CD4-positive, alpha-beta memory T cell (primary cell): ENCODE data around the gene ARFGEF3. TPM values are rescaled to one million over a fixed set of nuclear protein-coding genes. Genes with fewer than 3 reads are reported as not detected.

ENCODE experiments used
- CTCF ChIA-PET: fragments of 350-600 bp; sonication (Branson Sonifier 250); formaldehyde crosslinking; loops from one replicate; lab custom pipeline; 2021; ENCODE audit warnings: inconsistent platforms; ENCODE audit not compliant: partially characterized antibody; lab: Charles Lee
- POLR2A ChIA-PET: fragments of 350-600 bp; sonication (Branson Sonifier 250); formaldehyde crosslinking; loops from one replicate; lab custom pipeline; 2021; ENCODE audit not compliant: partially characterized antibody; lab: Charles Lee
- DNase-seq, 5 donors: peaks; one replicate each; pipeline versions ENCODE4 v3.0.0 to v3.0.0-alpha.2; 2020 to 2022; ENCODE audit warnings: mixed read lengths in 1 of 5
- H3K27ac ChIP-seq: one replicate; pipeline ENCODE4 v1.7.0; 2013; ENCODE audit warnings: low read depth, low read length
- H3K27me3 ChIP-seq: 2 replicates; pipeline ENCODE4 v1.7.0; 2013; ENCODE audit warnings: mild to moderate bottlenecking, low read length, moderate library complexity; ENCODE audit not compliant: insufficient read depth
- H3K36me3 ChIP-seq: 2 replicates; pipeline ENCODE4 v1.7.0; 2013; ENCODE audit warnings: mild to moderate bottlenecking, low read length, moderate library complexity; ENCODE audit not compliant: insufficient read depth
- H3K4me1 ChIP-seq: 2 replicates; pipeline ENCODE4 v1.7.0; 2013; ENCODE audit warnings: mild to moderate bottlenecking, low read length, moderate library complexity; ENCODE audit not compliant: insufficient read depth
- H3K4me3 ChIP-seq, 2 donors: one replicate each; pipeline ENCODE4 v1.7.0; 2013; ENCODE audit warnings: low read length in 2 of 2, mild to moderate bottlenecking in 1 of 2
- H3K9me3 ChIP-seq, 2 donors: one replicate each; pipeline ENCODE4 v1.7.0; 2013; ENCODE audit warnings: low read length in 2 of 2, control low read depth in 1 of 2; ENCODE audit not compliant: control insufficient read depth in 1 of 2
- H3K27ac Mint-ChIP-seq, 7 donors: one replicate each; pipeline ENCODE4 v1.8.0; 2020 to 2021; ENCODE audit warnings: mixed read lengths in 7 of 7, mild to moderate bottlenecking in 6 of 7, inconsistent platforms in 3 of 7, moderate library complexity in 3 of 7
- H3K27me3 Mint-ChIP-seq, 2 donors: one replicate each; pipeline ENCODE4 v1.8.0; 2020 to 2021; ENCODE audit warnings: mixed read lengths in 2 of 2
- H3K36me3 Mint-ChIP-seq, 2 donors: one replicate each; pipeline ENCODE4 v1.8.0; 2020 to 2021; ENCODE audit warnings: mixed read lengths in 2 of 2, inconsistent platforms in 1 of 2, mild to moderate bottlenecking in 1 of 2
- H3K4me1 Mint-ChIP-seq, 4 donors: one replicate each; pipeline ENCODE4 v1.8.0; 2020 to 2021; ENCODE audit warnings: mixed read lengths in 4 of 4, mild to moderate bottlenecking in 1 of 4
- H3K4me3 Mint-ChIP-seq, 8 donors: one replicate each; pipeline ENCODE4 v1.8.0; 2020 to 2021; ENCODE audit warnings: mixed read lengths in 8 of 8, mild to moderate bottlenecking in 7 of 8, moderate library complexity in 6 of 8, inconsistent platforms in 3 of 8
- H3K9me3 Mint-ChIP-seq, 8 donors: one replicate each; pipeline ENCODE4 v1.8.0; 2020 to 2021; ENCODE audit warnings: mixed read lengths in 8 of 8, mild to moderate bottlenecking in 5 of 8, inconsistent platforms in 3 of 8, moderate library complexity in 1 of 8
- intact Hi-C: fragments of 100-400 bp; cut with micrococcal nuclease; formaldehyde crosslinking; loops from one replicate; pipeline ENCODE4 v1.15.1; 2023
- polyA plus RNA-seq, 2 donors: library from polyadenylated mRNA; unstranded; fragments of 300-500 nt; fragmentation: Illumina TruSeq; gene quantifications; one replicate each; pipeline ENCODE4 v1.2.3, GENCODE V29; 2021
- total RNA-seq, 2 experiments: library from RNA; stranded (reverse); gene quantifications; one replicate each; pipeline ENCODE4 v1.2.3, GENCODE V29; 2021

The ARFGEF3 gene
- total and polyA plus RNA-seq, 4 experiments from 2014 or later, result 0.03 TPM; not detected in 3

DNA sequence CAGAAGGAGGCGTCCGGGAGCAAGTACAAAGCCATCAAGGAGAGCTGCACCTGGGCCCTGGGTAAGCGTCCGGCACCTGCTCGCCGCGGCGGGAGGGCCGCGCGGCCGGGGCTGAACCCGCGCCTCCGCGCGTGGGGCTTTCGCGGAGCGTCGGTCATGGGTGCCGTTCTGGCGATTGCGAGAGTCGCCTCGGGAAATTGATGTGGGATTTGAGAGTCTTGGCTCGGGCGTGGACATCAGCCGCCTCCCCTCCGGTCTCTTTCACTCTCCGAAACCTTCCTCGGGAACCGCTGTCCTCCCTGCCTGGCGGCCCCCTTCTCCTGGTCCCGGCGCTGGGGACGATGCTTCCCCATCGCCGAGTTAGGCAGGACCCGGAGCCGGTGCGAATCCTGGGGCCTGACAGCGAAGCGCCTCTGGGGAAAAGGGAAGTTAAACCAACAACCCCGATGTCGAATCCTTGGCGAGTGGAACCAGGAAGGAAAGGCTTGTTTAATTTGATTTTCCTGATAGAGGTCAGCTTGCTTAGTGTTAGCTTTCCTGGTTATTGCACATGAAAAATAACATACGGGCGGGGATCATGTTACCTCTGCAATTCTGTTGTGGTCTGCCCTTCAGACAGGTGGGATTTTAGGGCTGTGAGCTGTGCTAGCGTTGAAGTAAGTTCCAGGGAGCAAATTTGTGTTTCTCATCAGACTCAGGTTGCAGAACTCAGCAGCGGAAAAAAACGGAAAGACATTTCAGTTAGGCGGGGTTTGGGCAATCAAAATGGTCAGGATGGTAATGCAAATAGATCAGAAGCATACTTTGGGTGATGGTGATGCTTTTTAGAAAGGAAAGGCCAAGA is 594 bp downstream of the ARFGEF3 start:
- H3K27me3 ChIP-seq, result peaks cover 40% of the 10 kb centered on the region
- H3K36me3 Mint-ChIP-seq, result no peaks in the 10 kb centered on the region
- H3K27ac Mint-ChIP-seq, result peak overlapping the region in 1 of 7 donors; percentile 42
- H3K4me1 Mint-ChIP-seq, result peaks cover 8 to 16% (median 13%) of the 10 kb centered on the region in 4 donors
- DNase-seq, result no peak
- peaks cover 54 to 56% of the 10 kb centered on the region in 2 donors for H3K27me3 Mint-ChIP-seq
- peaks cover 16% of the 10 kb centered on the region for H3K4me1 ChIP-seq
- peak overlapping the region; percentile 64 to 82 (median 76) for H3K4me3 Mint-ChIP-seq
- H3K9me3 Mint-ChIP-seq, result peaks cover 0 to 2% (median 0%) of the 10 kb centered on the region in 8 donors
- POLR2A ChIA-PET, result no interaction called here
- no peaks in the 10 kb centered on the region for H3K36me3 ChIP-seq
- no peak overlapping the region for H3K27ac ChIP-seq
- H3K9me3 ChIP-seq, result no peaks in the 10 kb centered on the region
- CTCF ChIA-PET, result interaction anchor here (0.8 to 1.4 kb wide), 2 partner anchors 15 to 347 kb away, joined by 3 read pairs; no protein-coding TSS in a partner anchor
- intact Hi-C loops, result no loop called here
- peak overlapping the region; percentile 32 to 55 for H3K4me3 ChIP-seq

DNA sequence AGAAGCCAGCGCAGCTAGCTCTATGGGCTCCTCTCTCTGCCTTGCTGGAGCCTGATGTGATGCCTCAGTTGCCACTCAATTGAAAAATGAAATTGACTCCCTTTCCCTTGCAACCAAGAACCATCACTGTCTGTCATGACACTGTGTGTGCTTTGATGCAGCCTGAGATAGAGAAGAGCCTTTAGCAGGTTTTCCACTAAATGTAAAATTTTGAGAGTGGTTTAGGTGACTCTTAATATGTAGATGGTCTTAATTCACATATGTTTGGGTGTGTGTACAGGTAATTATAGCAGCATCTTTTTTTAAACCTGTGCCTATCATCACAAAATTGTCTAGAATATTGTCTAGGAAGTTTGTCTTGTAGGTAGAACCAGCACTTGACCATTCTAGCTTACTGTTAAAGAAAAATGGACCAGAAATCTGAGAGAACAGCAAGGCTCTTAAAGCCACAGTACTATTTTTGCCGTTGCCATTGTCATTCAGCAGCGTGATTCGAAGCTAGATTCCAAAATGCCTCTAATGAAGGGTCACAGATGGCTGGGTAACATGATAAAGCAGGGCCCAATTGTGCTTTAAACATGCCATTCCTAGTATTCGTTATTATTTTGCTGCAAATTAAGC is 1.3 kb downstream of the ARFGEF3 start:
- Mint-ChIP-seq H3K27me3 (peaks cover 58 to 61% of the 10 kb centered on the region in 2 donors), H3K9me3 (peaks cover 0 to 2% (median 0%) of the 10 kb centered on the region in 8 donors), H3K4me3 (peak overlapping the region; percentile 64 to 82 (median 76)), H3K27ac (no peak overlapping the region), H3K36me3 (no peaks in the 10 kb centered on the region), H3K4me1 (peaks cover 8 to 16% (median 13%) of the 10 kb centered on the region in 4 donors)
- no peak for DNase-seq
- no peak overlapping the region for H3K27ac ChIP-seq
- peaks cover 16% of the 10 kb centered on the region for H3K4me1 ChIP-seq
- no peaks in the 10 kb centered on the region for H3K36me3 ChIP-seq
- no peak overlapping the region for H3K4me3 ChIP-seq
- intact Hi-C loops, result no loop called here
- H3K9me3 ChIP-seq, result no peaks in the 10 kb centered on the region
- peaks cover 40% of the 10 kb centered on the region for H3K27me3 ChIP-seq
- ChIA-PET POLR2A (no interaction called here), CTCF (no interaction called here)

DNA sequence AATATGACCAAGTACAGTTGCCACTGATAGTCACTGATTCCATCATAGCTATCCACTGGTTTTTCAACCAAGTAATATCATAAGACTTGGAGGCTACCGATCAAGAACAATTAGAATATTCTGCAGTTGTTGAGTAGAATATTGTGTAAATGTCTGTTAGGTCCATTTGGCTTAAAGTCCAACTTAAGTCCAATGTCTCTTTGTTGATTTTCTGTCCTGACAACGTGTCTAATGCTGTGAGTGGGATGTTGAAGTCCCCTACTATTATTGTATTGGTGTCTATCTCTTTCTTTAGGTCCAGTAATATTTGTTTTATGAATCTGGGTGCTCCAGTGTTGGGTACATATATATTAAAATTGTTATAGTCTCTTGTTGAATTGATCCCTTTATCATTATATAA is 13.9 kb downstream of the ARFGEF3 start:
- no peak overlapping the region for H3K27ac Mint-ChIP-seq
- no peaks in the 10 kb centered on the region for H3K4me1 Mint-ChIP-seq
- Histone ChIP-seq H3K36me3 (no peaks in the 10 kb centered on the region), H3K9me3 (peaks cover 0 to 9% of the 10 kb centered on the region in 2 donors), H3K4me3 (no peak overlapping the region), H3K27me3 (no peaks in the 10 kb centered on the region), H3K27ac (no peak overlapping the region), H3K4me1 (no peaks in the 10 kb centered on the region)
- H3K36me3 Mint-ChIP-seq, result peaks cover 2 to 3% of the 10 kb centered on the region in 2 donors
- CTCF ChIA-PET, result interaction anchor here (0.5 kb wide), 1 partner anchor 660 kb away, joined by 3 read pairs; no protein-coding TSS in a partner anchor
- intact Hi-C loops, result no loop called here
- H3K27me3 Mint-ChIP-seq, result peaks cover 12 to 32% of the 10 kb centered on the region in 2 donors
- POLR2A ChIA-PET, result no interaction called here
- H3K4me3 Mint-ChIP-seq, result no peak overlapping the region
- no peak for DNase-seq
- peaks cover 9 to 44% (median 32%) of the 10 kb centered on the region in 8 donors for H3K9me3 Mint-ChIP-seq

DNA sequence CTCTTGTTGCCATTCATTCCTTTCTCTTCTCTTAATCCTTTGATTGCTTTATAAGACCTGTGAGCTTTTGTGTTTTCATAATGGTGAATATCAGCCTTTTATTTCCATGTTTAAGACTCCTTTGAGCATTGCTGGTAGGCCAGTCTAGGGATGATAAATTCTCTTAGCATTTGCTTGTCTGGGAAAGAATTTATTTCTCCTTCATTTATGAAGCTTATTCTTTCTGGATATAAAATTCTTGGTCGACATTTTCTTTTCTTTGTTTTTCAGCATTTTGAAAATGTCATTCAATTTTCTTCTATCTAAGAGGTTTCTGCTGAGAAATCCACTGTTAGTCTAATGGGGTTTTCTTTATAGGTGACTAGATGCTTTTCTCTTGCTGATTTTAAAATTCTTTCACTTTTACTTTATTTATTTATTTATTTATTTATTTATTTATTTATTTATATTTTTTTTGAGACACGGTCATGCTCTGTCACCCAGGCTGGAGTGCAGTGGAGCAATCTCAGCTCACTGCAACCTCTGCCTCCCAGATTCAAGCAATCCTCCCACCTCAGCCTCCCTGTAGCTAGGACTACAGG is 15.0 kb downstream of the ARFGEF3 start:
- Histone ChIP-seq H3K4me1 (no peaks in the 10 kb centered on the region), H3K4me3 (no peak overlapping the region), H3K9me3 (peaks cover 0 to 9% of the 10 kb centered on the region in 2 donors), H3K27me3 (no peaks in the 10 kb centered on the region), H3K27ac (no peak overlapping the region), H3K36me3 (no peaks in the 10 kb centered on the region)
- DNase-seq, result no peak
- intact Hi-C loops, result no loop called here
- Mint-ChIP-seq H3K27me3 (peaks cover 12 to 27% of the 10 kb centered on the region in 2 donors), H3K4me1 (no peaks in the 10 kb centered on the region), H3K4me3 (no peak overlapping the region), H3K9me3 (peaks cover 9 to 44% (median 32%) of the 10 kb centered on the region in 8 donors), H3K36me3 (peaks cover 2 to 3% of the 10 kb centered on the region in 2 donors), H3K27ac (no peak overlapping the region)
- CTCF ChIA-PET, result interaction anchor here (1.1 kb wide), 1 partner anchor 15 kb away, joined by 3 read pairs; the partner anchor contains the start of gene ARFGEF3
- POLR2A ChIA-PET, result no interaction called here

DNA sequence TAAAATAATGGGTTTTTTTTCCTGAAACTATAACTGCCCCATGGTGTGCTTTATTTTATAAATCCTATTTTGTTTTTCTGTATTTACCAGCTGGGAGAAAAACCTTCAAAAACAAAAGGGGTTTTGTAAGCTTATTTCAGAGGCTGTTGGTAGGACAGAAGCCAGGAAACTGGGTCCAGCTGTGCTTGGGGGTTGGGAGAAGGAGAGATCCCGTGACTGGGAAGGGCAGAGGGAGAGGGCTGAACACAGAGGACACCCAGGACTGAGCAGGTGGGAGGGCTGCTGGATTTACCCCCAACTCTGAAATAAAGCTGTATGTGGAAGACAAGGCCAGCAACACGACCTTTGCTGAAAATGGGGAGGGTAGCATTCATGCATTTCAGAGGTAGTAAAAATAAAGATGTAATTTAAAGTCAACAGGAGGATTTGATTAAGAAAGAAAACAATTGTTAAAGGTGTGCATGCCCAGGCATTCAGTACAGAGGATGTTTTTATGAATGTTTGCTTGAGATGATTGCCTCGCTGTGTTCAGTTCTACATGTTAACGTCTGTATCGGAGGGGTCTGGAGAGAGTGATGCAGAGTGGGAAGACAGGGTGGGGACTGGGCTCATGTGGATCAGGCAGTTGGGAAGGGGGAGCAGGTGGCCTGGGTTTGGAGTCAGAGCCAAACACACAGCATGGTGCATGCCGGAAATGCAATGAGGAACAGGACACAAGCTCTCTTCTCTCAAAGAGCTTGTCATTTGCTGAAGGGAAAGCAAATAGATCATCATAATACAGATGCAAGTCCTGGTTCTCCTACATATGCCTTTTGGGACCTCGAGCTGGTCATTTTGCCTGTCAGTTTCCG is 21.4 kb downstream of the ARFGEF3 start:
- no peak overlapping the region for H3K27ac ChIP-seq
- no peaks in the 10 kb centered on the region for H3K27me3 ChIP-seq
- Mint-ChIP-seq H3K9me3 (peaks cover 4 to 20% (median 11%) of the 10 kb centered on the region in 8 donors), H3K27ac (no peak overlapping the region), H3K4me1 (no peaks in the 10 kb centered on the region), H3K4me3 (no peak overlapping the region), H3K36me3 (peaks cover 0 to 2% of the 10 kb centered on the region in 2 donors), H3K27me3 (peaks cover 14 to 17% of the 10 kb centered on the region in 2 donors)
- H3K9me3 ChIP-seq, result peaks cover 0 to 2% of the 10 kb centered on the region in 2 donors
- H3K36me3 ChIP-seq, result no peaks in the 10 kb centered on the region
- DNase-seq, result no peak
- no peaks in the 10 kb centered on the region for H3K4me1 ChIP-seq
- intact Hi-C loops, result no loop called here
- CTCF ChIA-PET, result interaction anchor here (0.9 to 1.0 kb wide), 2 partner anchors 41 to 75 kb away, joined by 3 read pairs; no protein-coding TSS in a partner anchor
- POLR2A ChIA-PET, result no interaction called here
- H3K4me3 ChIP-seq, result no peak overlapping the region

DNA sequence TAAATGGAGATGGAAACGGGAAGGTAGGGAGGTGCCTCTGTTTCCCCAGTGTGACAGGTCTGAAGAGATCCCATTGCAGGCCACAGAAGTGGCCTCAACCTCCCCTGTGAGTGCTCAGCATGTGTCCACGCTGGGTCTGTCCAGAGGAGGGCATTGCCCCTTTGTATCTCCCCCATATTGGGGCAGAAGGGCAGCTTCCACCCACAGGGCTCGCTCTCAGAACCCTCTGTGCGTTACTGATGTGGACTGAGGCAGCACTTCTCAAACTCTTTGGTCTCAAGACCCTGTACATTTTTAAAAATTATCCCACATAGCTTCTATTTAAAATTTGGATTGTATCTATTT is 22.0 kb downstream of the ARFGEF3 start:
- Mint-ChIP-seq H3K9me3 (peaks cover 0 to 14% (median 6%) of the 10 kb centered on the region in 8 donors), H3K4me3 (no peak overlapping the region), H3K27me3 (peaks cover 20 to 22% of the 10 kb centered on the region in 2 donors), H3K36me3 (peaks cover 0 to 2% of the 10 kb centered on the region in 2 donors), H3K27ac (no peak overlapping the region), H3K4me1 (no peaks in the 10 kb centered on the region)
- no peak overlapping the region for H3K4me3 ChIP-seq
- no peak overlapping the region for H3K27ac ChIP-seq
- CTCF ChIA-PET, result interaction anchor here (0.9 kb wide), 1 partner anchor 75 kb away, joined by 3 read pairs; no protein-coding TSS in a partner anchor
- intact Hi-C loops, result no loop called here
- H3K27me3 ChIP-seq, result no peaks in the 10 kb centered on the region
- no peaks in the 10 kb centered on the region for H3K36me3 ChIP-seq
- H3K9me3 ChIP-seq, result no peaks in the 10 kb centered on the region
- DNase-seq, result no peak
- no peaks in the 10 kb centered on the region for H3K4me1 ChIP-seq
- POLR2A ChIA-PET, result no interaction called here
